Choroid plexus epithelial cell (primary cell): ENCODE results near the gene ITGB1.

ENCODE experiments used
- DNase-seq: peaks from one replicate; pipeline ENCODE4 v3.0.0-alpha.2; 2010; ENCODE audit warnings: low read depth
- H3K4me3 ChIP-seq: 2 replicates; pipeline ENCODE4 v1.5.1; 2011; ENCODE audit warnings: low read depth, mild to moderate bottlenecking, control low read depth, low read length, moderate library complexity
- TF ChIP-seq, protein P1 (sequence below): conservative IDR thresholded peaks from 2 replicates; pipeline ENCODE4 v1.5.1; 2011; ENCODE audit warnings: low read depth, mild to moderate bottlenecking, control low read depth, inconsistent platforms, low read length, moderate library complexity

Gene ITGB1

DNA sequence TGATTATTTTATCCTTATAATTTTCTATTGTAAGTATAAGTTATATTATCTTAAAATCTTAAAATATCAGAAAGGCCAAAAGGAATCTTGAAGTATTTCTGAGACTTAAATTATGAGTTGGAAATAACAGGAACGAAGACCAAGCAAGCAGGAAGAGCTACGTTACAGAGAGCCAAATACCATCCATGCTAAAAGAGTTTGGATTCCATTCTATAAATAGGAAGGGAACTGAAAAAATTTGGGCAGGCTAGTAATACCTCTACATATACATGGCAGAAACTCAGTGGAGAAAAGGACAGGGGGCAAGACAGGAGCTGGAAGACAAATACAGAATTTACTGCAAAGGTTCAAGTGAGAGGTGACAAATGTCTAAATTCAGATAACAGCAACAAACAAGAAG is 16.7 kb downstream of the ITGB1 start:
- no peak for DNase-seq
- no peak overlapping the region for H3K4me3 ChIP-seq
- TF ChIP-seq, protein P1, sequence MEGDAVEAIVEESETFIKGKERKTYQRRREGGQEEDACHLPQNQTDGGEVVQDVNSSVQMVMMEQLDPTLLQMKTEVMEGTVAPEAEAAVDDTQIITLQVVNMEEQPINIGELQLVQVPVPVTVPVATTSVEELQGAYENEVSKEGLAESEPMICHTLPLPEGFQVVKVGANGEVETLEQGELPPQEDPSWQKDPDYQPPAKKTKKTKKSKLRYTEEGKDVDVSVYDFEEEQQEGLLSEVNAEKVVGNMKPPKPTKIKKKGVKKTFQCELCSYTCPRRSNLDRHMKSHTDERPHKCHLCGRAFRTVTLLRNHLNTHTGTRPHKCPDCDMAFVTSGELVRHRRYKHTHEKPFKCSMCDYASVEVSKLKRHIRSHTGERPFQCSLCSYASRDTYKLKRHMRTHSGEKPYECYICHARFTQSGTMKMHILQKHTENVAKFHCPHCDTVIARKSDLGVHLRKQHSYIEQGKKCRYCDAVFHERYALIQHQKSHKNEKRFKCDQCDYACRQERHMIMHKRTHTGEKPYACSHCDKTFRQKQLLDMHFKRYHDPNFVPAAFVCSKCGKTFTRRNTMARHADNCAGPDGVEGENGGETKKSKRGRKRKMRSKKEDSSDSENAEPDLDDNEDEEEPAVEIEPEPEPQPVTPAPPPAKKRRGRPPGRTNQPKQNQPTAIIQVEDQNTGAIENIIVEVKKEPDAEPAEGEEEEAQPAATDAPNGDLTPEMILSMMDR: no peak

DNA sequence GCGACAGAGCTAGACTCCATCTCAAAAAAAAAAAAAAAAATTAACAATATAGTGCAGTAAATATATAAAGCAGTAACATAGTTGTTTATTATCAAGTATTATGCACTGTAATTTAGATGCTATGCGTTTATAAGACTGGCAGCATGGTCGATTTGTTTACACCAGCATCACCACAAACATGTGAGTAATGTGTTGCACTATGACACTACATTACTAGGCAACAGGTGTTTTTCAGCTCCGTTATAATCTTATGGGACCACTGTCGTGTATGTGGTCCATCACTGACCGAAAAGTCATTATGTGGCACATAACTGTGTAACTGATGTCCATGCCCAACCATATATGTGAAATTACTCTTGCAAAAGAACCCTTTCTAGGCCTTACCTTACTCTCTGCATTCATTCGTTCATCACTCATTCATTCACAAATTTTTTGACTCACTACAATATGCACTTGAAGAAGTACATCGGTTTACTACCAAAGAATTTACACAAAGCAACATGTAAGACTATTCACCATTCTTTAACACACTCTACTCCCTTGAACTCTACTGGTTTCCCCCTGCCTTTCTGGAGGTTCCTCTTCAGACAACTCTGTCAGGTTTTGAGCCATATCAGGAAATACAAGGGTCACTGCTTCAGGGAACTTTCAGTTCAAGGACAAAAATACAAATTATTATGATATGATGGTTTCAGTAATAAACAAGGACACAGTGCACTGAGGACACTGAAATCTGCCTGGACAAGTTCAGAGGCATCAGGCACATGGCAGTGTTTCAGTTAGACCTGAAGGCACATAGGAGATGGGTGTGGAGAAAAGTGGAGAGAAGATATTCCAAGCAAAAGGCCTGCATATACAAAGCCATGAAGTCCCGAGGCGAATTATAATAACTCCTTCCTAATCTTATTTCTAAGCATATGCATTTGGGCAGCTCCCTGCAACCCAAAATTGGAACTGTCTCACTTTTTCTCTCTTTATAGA is 17.4 kb downstream of the ITGB1 start:
- no peak overlapping the region for H3K4me3 ChIP-seq
- TF ChIP-seq, protein P1: no peak
- DNase-seq: no peak

DNA sequence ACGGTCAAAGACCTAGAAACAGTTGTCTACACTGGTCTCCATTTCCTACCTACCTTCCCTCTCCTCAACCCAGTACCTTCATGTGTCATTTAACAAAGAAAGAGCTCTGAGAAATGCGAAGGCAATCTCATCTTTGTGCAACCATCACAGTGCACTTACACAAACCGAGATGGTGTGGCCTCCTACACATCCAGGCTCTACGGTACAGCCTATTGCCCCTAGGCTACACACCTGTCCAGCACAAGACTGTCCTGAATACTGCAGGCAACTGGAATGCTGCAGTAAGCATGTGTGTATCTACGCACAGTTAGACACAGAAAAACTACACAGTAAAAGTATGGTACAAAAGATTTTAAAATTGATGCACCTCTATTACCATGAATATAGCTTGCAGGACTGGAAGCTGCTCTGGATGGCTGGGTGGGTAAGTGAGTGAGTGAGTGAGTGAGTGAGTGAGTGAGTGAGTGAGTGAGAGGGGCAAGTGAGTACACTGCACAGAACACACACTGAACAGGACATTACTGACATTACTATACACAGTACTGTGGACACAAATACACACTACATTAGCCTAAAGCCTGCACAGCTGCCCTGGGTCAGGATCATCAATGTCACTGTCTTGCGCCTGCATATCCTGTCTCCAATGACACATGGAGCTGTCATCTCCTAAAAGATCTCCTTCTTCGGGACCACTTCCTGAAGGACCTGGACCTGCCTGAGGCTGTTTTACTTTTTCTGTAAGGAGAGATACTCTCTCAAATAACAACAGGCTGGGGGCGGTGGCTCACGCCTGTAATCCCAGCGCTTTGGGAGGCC is 18.5 kb downstream of the ITGB1 start:
- TF ChIP-seq, protein P1: no peak
- no peak overlapping the region for H3K4me3 ChIP-seq
- no peak for DNase-seq

DNA sequence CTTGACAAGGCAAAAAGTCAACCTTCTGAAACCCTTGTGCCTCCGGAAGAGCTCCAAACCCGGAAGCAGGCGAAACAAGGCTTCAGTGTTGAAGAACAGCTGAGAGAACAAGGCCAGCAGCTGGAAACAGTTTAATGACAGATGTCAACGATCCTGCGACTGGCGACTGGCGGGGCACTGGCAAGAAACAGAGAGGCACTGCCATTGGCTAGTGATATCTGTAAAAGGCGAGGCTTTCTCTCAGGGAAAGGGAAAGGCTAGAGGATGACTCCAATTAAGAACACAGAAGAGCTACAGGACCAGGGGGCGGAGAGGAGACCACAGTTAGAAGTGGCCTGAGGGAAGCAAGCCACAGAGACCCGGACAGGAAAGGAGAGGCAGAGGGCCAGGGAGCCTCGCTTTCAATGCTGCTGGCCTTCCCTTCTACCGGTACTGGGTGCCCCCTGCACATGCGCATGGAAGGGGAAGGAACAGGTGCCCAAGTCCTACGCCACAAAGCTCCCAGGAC is 19.4 kb downstream of the ITGB1 start:
- H3K4me3 ChIP-seq: no peak overlapping the region
- TF ChIP-seq, protein P1: no peak
- no peak for DNase-seq

DNA sequence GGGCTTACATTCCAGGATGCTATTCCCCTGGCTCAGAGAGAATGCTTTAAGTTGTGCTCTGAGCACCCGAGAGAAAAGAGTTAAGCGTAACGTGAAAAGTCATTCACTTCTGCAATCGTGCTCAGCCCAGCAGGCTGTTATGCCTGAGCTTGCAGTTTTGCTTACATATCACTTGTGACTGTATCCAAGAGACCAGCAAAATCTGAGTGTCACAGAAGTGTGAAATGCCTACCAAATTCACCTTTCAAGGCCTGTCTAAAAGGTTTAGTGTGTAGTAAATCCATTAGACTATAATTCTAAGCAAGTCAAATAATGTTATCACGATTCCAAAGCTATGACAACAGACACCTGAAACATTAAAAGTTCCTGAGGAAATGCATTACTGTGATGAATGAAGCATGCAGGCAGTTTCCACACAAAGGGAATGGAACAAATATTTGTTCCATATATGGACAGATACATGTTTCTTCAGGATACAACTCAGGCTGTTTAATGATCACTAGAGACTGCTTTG is 20.1 kb downstream of the ITGB1 start:
- TF ChIP-seq, protein P1: no peak
- no peak overlapping the region for H3K4me3 ChIP-seq
- peak; percentile 76 for DNase-seq

DNA sequence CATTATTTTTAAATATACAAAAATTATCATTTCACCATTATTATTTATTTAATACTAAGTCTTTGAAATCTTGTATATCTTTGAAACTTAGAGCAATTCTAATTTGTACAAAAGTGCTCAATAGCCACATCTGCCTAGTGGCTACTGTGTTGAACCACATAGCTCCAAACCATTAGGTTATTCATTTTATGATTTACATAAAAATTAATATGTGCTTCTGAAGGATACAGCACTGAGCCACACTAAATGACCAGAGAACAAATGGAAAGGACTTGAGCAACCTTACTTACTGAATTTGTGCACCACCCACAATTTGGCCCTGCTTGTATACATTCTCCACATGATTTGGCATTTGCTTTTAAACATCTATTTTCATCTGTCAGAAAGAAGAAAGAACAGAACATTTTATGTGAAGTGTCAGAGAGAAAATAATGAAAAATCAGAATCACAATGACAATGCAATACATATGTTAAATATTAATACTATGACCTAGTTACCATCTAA is 25.8 kb downstream of the ITGB1 start:
- H3K4me3 ChIP-seq: no peak overlapping the region
- no peak for DNase-seq
- TF ChIP-seq, protein P1: no peak
